Endometrial microvascular endothelial cells (primary cell): ENCODE measurements around the gene BOLL. TPM values are rescaled to one million over a fixed set of nuclear protein-coding genes. Genes with fewer than 3 reads are reported as not detected.
"Not testable (repeated sequence)": the region's sequence is repeated elsewhere in the genome, so short reads cannot be mapped to it uniquely, and the experiment has no call there.

Source experiments
- in situ Hi-C: cut with HindIII; loops from 2 replicates; pipeline ENCODE4 v1.10.0; 2017; ENCODE audit warnings: low sequenced_read_pairs, low pct_unique_long_range_greater_than_20kb; ENCODE audit errors: inconsistent ontology term
- total RNA-seq: library from RNA; depleted of rRNA; stranded (reverse); fragments of >200 nt; gene quantifications from one replicate; pipeline ENCODE4 v1.2.3, GENCODE V29; 2015; ENCODE audit errors: inconsistent ontology term

Gene BOLL
- total RNA-seq, 1 donor from 2014 or later: not detected

- in situ Hi-C loops: no loop called here
Measured at GRCh38 chr2:197710424-197711042, 74.6 kb downstream of the BOLL start.

GRCh38 chr2:197709140-197709539 is 76.0 kb downstream of the BOLL start:
- in situ Hi-C loops: not testable (repeated sequence)

GRCh38 chr2:197708331-197708730 is 76.8 kb downstream of the BOLL start:
- in situ Hi-C loops: no loop called here

- in situ Hi-C loops: no loop called here
Measured at GRCh38 chr2:197707316-197708213, 77.6 kb downstream of the BOLL start.

GRCh38 chr2:197706839-197707207 is 78.3 kb downstream of the BOLL start:
- in situ Hi-C loops: no loop called here

- in situ Hi-C loops: no loop called here
Measured at GRCh38 chr2:197705912-197706838, 78.9 kb downstream of the BOLL start.

- in situ Hi-C loops: no loop called here
Measured at GRCh38 chr2:197705121-197705911, 79.8 kb downstream of the BOLL start, which contains the start of gene MARS2. TSS of gene MARS2 (plus strand) at chr2:197705369. CDS start at chr2:197705406, 37 bp downstream.

- in situ Hi-C loops: no loop called here
Measured at GRCh38 chr2:197704434-197705120, 80.5 kb downstream of the BOLL start.

- in situ Hi-C loops: no loop called here
Measured at GRCh38 chr2:197700960-197701359, 84.2 kb downstream of the BOLL start.

- in situ Hi-C loops: not testable (repeated sequence)
Measured at GRCh38 chr2:197699724-197700123, 85.4 kb downstream of the BOLL start.

GRCh38 chr2:197696571-197696970 is 88.5 kb downstream of the BOLL start:
- in situ Hi-C loops: not testable (repeated sequence)

GRCh38 chr2:197695971-197696370 is 89.1 kb downstream of the BOLL start:
- in situ Hi-C loops: not testable (repeated sequence)

GRCh38 chr2:197695206-197695605 is 89.9 kb downstream of the BOLL start:
- in situ Hi-C loops: not testable (repeated sequence)

GRCh38 chr2:197677483-197677882 is 107.6 kb downstream of the BOLL start:
- in situ Hi-C loops: no loop called here

GRCh38 chr2:197677056-197677455 is 108.1 kb downstream of the BOLL start:
- in situ Hi-C loops: no loop called here
